Measurements from ENCODE around the gene CD300LD.
"Not testable (repeated sequence)": the region's sequence is repeated elsewhere in the genome, so short reads cannot be mapped to it uniquely, and the experiment has no call there.

CD300LD gene

GRCh38 chr17:74605361-74605760, 13.3 kb upstream of the CD300LD start:
- DNase-seq: no peak

GRCh38 chr17:74604761-74605160, 12.7 kb upstream of the CD300LD start:
- no peak for DNase-seq

- DNase-seq: no peak
Measured at GRCh38 chr17:74604200-74604599, 12.1 kb upstream of the CD300LD start.

- no peak for DNase-seq
Measured at GRCh38 chr17:74603746-74604145, 11.7 kb upstream of the CD300LD start.

GRCh38 chr17:74603037-74603635, 11.1 kb upstream of the CD300LD start:
- no peak for DNase-seq

DNA sequence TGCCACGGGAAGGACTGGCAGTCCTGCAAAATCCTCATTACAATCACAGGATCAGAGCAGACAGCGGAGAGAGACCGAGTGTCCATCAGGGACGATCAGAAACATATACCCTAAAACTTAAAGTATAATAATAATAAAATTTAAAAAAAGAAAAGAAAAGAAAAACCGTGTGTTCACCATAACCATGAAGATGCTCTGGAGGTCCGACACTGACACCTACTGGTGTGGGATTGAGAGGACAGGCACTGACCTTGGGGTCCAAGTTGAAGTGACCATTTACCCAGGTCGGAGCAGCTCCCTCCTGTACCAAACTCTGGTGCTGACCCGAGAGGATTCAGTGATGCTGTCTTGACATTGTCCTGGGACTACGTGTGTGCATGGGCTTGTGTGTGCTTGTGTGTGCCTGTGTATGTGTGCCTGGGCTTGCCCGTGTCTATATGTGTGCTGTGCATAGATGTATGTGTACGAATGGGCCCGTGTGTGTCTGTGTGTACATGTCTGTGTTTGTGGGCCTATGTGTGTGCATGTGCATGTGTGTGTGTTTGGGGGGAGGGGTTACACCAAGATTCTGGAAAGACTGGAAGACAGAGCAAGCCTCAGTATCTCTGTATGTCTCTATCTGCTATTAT, 10.0 kb upstream of the CD300LD start:
- DNase-seq: peak; percentile 6

- DNase-seq: no peak
Measured at GRCh38 chr17:74599448-74599939, 7.4 kb upstream of the CD300LD start.

DNA sequence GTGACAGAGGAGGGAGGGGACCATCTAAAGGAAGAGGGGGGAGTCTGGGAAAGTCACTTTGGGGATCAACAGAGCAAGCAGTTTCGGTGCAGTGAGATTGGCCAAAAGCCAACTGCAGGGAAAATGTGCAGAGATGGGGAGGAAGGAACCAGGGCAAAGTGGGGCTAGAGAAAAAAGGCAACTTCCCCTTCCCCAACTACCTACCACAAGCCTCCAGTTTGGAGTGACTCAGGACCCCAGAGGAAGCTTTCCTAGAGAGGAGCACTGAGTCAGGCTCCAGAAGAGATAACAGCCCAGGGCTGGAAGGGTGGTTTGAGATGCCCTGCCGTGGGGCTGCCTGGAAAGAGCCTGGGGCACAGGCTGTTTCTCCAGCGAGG, 6.9 kb upstream of the CD300LD start:
- no peak for DNase-seq

DNA sequence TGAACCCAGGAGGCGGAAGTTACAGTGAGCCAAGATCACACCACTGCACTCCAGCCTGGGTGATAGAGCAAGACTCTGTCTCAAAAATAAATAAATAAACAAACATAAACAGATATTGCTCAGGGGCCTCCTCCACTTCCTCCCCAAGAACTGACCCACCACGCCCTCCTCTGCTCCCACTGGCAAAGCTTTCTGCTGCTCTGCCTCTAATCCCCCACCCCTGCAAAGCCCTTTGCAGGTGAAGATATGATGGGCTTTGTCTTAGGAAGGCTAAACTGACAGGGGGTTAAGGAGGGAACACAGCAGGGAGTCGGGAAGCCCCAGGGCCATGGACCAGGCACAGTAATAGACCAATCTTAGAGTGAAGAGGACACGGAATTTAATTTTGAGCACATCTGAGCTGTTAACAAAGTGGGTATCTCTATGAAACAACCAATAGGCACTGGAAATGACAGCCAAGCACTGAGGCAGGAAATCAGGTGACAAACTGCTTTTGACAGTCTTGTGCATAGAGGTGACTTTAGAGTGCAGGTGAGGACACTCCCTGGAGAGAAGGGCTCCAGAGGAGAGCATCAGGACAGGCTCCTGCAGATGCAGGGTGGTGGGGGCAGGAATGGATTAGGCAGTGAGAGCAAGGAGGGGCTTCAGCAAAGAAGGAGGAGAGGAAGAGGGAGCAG, 6.4 kb upstream of the CD300LD start:
- no peak for DNase-seq

- DNase-seq: no peak
Measured at GRCh38 chr17:74597069-74597790, 5.1 kb upstream of the CD300LD start.

GRCh38 chr17:74595037-74595750, 3.1 kb upstream of the CD300LD start:
- DNase-seq: no peak

DNA sequence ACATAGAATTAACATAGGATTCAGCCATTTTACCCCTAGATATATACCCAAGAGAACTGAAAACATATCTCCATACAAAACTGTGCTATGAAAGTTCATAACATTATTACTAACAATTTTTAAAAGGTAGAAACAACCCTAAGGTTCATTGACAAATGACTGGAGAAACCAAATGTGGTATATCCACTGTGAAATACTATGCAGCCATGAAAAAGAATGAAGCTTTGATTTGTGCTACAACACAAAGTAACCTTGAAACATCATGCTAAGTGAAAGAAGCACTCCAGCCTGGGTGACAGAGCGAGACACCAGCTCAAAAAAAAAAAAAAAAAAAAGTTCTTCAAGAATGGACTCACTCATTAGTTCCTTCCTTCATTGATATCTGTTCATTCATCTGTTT, 580 bp downstream of the CD300LD start:
- no peak for DNase-seq

- no peak for DNase-seq
Measured at GRCh38 chr17:74585711-74586110, 6.4 kb downstream of the CD300LD start.

- no peak for DNase-seq
Measured at GRCh38 chr17:74584292-74585060, 7.6 kb downstream of the CD300LD start.

DNA sequence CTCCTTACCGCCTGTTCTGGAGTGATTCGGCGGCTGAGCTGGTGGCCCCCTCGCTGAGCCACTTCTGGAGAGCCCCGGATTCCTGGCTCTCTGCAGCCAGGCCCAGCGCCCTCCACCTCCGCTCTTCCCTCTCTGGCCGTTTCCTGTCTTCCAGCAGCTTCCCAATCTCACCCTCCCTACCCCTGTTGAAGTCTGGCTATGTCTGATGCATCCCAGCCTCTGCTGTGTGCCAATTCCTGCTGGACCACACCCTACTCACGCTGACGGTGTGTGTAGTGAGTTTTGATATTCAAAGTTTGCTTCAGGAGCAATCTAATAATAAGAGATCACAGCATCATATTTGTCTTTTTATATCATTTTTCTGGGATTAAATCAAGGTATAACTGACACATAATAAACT, 9.4 kb downstream of the CD300LD start:
- no peak for DNase-seq

DNA sequence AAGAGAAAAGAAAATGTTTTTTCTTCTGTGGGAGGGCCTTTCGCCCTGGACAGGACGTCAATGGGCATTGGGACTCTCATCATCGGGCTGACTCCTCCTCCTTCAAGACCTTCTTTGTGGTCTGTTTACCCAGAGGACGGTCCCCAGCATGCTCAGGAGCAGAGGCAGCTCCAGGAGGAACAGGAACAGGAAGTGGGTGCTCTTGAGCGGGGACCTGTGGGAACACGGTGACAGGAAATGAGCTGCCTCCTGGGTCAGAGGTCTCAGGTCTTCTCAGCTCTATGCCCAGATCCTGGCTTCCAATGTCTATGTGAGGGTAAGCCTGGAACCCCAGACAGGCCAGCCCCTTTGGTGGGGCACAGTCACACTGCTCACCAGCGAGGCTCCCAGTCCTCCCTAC, 12.2 kb downstream of the CD300LD start:
- no peak for DNase-seq

DNA sequence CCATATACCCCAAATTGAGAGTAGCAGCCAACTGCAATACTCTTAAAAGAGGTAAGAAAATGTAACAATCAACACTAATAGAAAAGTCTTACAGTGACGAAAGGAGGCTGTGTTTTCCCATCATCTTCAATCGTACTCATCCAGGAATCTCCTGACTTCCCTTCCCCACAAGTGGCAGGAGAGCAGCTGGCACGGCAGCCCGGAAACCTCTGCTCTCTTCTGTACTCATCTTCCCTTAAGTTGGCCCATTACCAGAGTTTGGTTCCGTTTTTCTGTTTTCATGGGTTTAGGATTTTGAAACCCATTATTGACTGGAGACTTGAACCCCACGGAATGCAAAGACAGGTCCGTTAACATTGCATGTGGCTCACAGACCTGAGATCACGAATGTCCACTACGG, 13.1 kb downstream of the CD300LD start:
- DNase-seq: no peak

DNA sequence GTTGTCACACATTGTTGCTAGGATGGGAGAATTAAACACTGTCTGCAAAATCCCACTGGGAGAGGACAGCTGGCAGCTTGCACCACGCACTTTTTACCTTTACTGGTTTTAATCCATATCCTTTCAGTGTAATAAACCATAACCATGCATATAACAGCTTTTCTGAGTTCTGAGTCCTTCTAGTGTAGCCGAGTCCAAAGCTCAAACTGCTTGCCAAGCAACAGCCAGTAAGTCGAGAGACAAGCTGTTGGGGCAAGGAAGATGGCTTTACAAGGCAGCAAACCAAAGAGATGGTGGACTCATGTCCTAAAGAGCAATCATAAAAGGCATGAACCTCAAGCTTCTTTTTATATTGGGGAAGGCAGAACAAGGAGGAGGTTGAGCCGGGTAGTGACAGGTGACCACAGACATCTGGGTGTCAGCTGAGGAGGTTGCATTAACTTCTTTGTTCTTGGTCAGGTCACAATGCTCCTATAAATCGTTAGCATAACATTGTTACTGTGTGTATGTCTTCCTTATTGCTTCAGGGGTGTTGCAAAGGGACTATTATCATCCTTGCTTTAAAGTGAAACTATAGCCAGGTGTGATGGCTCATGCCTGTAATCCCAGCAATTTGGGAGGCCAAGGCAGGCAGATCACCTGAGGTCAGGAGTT, 17.5 kb downstream of the CD300LD start:
- DNase-seq: no peak

DNA sequence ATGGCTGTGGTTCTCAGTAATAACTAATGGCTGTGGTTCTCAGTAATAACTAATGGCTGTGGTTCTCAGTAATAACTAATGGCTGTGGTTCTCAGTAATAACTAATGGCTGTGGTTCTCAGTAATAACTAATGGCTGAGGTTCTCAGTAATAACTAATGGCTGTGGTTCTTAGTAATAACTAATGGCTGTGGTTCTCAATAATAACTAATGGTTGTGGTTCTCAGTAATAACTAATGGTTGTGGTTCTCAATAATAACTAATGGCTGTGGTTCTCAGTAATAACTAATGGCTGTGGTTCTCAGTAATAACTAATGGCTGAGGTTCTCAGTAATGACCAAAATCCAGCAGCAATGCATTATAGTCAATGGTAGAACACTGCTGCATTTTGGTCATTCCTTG, 18.4 kb downstream of the CD300LD start:
- DNase-seq: not testable (repeated sequence)

DNA sequence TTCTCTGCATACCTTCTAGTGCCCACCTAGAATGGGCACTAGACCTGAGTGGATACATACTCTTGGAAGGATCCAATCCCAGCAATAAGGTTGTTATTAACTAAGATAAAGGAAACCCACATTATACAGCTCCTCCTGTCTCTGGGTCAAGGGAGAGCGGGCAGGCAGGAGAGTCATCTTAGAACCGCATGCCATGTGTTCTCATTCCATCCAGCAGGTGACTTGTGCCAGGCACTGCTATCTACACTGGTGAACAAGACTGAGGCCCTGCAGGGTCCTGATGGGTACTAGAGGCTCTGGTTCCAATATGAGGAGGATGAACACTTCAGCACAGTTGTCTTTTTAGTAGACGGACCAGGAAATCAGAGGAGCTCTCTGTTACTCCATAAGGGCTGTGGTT, 18.9 kb downstream of the CD300LD start:
- no peak for DNase-seq

- no peak for DNase-seq
Measured at GRCh38 chr17:74571621-74572270, 20.3 kb downstream of the CD300LD start.

Data from T-helper 9 cell (primary cell).